Epidermal melanocyte (primary cell): Measurements from ENCODE around the gene RASGRF2.

Experiments used
- DNase-seq: peaks from one replicate; pipeline ENCODE4 v3.0.0; 2011; ENCODE audit warnings: low spot score; ENCODE audit not compliant: insufficient read length

The RASGRF2 gene

DNA sequence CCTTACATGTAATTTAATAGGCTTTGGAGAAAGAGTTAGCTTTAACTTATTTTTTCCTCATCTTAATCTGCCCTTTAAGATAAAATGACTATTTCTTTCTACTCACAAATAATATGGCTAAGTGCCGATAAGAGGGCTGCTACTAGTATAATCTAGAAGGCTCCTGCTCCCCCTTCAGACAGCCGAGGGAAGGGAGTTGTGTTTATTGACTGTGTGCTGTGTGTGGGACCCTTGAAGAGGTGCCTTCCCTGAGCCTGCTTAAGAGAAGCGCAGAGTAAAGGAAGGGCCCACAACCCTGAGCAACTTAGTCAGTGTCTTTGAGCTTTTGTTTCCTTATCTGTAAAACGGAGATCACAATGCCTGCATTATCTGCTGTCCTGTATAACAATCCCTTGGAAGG lies 244.9 kb downstream of the RASGRF2 start:
- no peak for DNase-seq

DNA sequence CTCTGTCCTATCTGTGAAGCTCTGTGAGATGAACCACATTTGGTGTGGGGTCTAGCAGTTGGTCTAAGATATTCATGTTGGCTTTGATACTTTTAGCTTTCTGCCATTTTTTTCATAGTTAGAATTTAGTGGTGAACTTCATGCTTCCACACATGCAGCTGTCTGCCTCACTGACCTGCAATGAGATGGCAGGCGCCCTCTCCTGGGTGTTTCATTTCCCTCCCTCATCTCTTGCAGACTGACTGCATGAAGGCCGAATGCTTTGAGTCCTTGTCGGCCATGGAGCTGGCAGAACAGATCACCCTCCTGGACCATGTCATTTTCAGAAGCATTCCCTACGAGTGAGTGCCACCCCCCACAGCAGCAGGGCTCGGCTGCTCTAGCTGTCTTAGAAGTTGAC lies 246.8 kb downstream of the RASGRF2 start:
- DNase-seq = no peak

DNA sequence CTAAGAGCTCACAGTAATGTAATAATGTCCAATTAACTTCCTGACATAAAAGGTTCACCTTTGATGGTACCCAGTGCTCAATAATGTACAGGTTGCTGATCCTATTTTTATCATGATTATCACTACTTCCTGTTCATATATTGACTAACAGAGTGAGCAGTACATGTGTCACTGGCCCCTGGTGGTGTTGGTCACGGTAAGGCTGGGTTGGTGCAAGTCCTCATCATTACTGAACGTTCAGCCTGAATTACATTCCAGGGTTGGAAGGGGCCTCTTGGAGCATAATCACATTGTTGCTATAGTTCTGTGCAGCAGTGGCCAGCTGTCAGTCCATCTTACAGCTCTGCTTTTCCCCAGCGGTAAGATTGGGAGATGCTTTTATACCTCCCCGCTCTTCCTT lies 248.7 kb downstream of the RASGRF2 start:
- DNase-seq = no peak

DNA sequence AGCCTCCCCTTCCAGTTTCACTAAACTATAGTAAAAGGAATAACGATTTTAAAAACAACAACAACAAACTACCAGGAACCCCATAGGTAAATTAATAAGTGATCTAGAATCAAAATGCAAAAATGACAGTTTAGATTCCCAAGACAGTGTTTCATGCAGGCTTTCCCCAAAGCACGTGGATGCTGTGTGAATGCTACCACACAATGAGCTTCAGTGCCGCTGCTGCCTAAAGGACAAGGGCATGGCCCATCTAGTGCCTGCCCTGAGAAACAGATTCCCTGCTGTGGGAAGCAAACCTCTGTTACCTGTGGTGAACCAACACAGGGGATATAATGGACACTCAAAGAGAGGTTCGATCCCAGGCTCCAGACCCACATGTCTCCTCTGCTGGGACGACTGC lies 249.2 kb downstream of the RASGRF2 start:
- DNase-seq = no peak

DNA sequence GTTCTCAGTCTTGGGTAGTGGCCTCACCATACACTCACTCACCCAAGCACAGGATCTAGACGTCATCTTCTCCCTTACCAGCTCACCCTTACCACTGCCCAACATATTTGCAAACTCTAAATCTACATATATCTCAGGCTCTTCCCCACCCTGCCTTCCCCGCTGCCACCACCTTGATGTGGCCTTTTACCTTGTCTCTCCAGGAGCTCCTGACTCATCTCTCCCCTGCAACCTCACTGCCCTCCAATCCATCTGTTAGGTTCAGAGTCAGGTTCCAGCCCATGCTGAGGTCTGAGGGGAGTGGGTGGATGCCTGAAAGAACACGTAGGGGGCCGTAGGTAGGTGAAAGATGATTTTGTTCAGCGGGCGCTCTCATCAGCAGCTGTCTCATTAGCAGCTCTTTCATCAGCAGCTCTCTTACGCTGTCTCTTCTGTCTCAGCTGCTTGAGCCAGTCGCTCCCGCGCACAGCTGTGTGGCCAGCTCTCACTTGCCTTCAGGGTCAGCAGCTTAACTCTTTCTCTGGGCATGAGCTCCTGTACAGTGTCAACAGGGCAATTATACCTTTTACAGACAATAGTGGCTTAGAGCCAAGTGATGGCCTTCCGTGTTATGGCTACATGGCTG lies 249.8 kb downstream of the RASGRF2 start:
- no peak for DNase-seq

DNA sequence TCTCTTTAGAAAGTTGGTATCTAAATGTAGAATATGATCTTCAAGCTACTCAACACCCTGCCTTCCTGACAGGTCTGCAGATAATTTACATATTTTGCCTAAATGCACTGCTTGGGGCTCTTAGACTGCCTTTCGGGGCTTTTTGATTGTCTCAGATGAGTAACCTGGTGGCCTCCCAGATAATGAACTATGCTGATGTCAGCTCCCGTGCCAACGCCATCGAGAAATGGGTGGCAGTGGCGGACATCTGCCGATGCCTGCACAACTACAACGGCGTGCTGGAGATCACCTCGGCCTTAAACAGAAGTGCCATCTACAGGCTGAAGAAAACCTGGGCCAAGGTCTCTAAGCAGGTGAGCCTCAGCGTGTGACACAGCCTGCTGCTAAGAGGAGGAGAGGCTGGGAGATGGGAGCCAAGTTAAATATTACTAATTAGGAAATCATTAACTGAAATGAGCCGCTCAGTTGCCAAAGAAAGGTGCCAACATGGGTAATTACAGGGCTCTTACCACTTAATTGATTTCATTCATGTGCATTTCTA lies 252.1 kb downstream of the RASGRF2 start:
- no peak for DNase-seq

DNA sequence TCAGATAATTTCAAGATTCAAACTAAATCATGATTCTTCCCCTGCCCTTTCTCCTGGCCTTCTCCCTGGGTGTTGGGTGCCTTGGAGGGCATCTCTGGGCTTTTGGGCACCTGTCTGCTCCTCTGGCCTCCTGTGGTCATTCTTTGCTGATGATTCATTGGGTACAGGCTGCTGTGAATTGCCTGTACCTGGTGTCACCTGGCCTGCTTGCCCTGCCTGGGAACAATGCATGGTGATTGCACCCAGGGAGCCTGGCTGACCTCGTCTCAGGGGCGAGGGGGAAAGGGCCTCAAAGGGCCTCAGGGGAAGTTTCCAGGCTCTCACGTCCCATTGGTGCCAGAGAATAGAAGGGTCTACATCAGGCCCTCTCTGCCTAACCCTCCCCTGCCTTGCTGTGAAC lies 252.9 kb downstream of the RASGRF2 start:
- DNase-seq = no peak

DNA sequence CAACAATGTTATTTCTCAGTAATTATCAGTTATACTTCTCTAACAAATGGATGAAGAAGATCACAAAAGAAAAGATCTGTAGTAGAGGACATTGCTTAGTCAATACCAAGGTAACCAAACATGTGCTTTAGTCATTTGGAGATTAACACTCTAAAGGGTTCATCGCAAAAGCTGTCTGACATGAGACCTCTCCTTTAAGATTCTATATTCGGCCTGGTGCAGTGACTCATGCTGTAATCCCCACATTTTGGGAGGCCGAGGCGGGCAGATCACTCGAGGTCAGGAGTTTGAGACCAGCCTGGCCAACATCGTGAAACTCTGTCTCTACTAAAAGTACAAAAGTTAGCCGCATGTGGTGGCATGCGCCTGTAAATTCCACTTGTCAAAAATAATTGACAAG lies 254.7 kb downstream of the RASGRF2 start:
- no peak for DNase-seq

DNA sequence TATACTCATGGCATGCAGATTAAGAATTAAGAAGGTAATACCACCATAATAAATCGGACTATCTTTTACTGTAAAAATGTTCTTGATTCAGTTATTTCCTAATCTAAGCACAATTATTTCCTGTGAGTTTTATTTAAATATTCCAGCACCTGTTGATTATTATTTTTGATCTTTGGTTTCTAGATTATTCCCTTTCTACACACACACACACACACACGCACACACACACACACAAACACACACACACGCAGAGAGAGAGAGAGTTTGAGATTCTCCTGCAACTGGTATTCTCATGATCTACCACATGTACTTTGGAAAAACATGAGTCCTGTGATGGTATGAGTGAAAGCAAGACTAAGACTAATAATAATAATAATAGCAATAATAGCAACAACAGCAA lies 256.0 kb downstream of the RASGRF2 start:
- DNase-seq = no peak

DNA sequence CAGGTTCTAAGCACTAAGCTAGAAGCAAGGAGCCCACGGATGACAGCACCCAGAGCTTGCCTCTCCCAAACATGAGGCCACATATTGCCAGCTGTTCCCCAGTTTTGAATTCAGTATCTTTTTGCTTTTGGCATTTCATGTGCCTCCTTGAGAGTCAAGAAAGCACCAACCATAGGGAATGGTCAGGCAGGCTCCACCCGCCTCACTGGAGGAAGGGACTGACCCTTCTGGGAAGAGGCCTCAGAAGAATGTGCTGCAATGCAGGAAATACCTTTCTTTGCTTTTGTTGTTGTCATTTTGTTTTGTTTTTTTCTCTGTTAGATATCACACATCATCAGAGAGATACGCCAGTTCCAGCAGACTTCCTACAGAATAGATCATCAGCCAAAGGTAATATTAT lies 259.2 kb downstream of the RASGRF2 start:
- DNase-seq = no peak

DNA sequence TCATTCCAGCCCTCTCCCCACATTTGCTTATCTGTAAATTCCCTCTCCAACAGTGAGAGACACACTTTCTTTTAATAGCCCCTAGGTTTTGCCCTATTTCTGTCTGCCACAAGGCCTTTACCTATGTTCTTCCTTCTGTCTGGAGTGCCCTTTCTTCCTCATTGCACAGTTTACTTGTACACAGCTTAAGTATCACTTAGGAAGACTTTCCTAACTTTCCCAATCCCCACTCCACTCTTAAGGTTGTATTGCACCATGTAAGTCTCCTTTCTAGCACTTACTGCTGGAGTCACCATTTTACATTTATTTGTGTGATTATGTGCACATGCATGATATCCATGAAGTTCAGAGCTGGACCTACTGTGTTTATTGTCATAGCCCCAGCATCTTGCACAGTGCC lies 262.1 kb downstream of the RASGRF2 start:
- no peak for DNase-seq

DNA sequence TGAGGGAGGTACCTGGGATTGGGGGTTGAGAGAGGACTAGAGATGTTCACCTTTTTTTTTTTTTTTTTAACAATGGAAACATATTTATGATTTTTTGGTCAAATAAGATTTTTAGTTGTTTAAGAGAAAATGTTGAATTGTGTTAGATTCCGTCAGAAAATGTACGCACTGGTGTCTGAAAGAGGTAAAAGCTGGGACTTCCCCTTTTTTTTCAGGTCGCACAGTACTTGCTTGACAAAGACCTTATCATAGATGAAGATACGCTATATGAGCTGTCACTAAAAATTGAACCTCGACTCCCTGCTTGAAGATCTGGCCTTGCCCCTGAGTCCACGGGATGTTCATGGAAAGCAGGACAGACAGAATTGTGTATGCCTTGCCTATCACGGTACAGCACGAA lies 265.3 kb downstream of the RASGRF2 start:
- no peak for DNase-seq

DNA sequence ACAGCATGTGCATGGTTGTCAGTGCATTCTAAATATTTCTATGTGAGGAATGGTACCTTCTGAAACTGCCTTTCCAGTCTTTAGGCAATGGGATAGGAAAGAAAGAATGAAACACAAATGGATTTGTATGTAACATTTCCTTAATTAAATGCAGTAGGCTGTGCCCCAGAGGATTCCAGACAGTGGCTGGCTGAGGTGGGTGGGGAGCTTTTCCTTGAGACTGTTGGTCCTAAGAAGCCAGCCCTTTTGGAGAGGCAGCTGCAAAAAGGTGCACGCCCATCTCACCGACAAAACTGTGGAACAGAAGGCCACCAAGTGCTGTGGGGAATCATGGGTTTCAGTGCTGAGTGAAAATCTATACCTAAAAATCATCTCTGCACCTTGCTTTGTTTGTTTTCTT lies 266.1 kb downstream of the RASGRF2 start:
- DNase-seq = no peak

DNA sequence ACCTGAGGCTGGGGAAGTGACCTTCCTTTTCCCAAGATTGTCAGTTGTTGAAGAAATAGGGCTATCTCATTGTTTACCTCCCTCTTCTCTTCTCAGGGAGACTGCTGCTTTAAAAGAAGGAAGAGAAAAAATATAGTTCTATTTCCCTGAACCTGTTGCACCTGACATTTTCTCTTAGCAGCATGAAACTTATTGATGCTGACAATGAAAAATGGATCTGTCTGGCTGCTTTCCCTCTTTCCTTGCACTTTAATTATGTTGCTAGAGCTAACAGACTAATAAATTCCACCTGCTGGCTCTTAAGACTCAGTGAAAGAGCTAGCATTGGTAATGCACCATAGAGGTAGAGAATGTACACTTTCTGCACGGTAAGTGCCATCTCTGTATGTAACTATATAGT lies 266.8 kb downstream of the RASGRF2 start:
- DNase-seq = no peak

DNA sequence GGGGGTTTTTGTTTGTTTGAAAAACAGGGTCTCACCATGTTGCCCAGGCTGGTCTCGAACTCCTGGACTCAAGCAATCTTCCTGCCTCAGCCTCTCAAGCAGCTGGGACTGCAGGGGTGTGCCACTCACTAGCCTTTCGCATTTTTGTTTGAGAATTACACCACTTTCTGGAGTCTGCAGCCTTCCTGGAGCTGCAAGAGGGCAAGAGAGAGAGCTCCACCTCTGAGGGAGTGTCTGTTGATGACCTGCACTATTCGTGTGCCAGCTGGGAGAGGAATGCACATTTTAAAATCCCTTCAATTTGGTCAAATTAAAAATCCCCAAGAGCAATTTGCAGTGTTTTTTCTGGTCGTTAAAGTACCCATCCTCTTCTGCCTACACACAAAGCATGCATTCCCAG lies 267.9 kb downstream of the RASGRF2 start:
- DNase-seq = no peak

DNA sequence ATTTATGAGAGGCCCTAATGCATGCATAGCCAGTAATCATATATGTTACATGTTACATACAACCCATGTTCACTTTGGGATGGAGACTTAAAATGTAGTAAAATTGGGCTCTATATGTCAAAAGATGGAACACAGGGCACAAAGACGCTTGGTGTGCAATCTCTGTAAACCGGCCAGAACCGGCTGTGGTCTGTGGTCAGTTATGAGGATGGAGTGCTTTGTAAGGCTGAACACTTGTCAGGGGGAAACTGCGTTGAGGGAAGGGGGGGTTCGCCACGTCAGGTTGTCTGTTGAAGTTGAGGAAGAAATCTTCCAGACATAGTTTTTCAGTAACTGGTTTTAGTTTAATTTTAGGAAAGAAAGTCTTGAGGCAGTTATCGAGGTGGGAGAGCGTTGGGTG lies 270.3 kb downstream of the RASGRF2 start:
- DNase-seq = no peak

DNA sequence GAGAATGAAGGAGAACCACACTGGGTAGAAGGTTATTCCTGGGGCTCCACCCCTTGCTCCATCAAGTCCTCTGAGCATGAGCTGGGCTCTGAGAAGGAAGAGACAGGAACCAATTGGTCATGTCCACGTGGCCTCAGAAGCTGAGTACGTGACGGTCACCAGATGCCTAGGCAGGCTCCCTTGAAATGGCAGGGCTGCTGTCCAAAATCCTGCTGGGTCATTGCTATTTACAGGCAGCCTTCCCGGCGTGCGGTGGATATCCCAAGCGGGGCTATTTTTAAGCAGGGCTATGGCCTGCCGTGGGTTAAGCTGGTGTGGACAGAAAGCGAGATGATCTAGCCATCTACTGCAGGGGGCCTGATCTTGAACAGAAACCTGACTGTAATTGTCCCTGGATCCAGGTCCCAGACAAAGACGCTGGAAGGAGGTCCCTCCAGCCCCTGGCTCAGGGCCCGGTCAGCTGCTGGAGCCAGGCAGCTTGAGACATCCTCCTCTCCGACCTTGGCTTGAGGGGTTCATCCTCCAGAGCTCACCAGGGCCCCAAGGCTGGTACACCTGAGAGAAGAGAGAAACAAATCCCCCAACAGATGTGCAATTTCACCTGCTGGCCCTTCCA lies 272.4 kb downstream of the RASGRF2 start:
- no peak for DNase-seq

DNA sequence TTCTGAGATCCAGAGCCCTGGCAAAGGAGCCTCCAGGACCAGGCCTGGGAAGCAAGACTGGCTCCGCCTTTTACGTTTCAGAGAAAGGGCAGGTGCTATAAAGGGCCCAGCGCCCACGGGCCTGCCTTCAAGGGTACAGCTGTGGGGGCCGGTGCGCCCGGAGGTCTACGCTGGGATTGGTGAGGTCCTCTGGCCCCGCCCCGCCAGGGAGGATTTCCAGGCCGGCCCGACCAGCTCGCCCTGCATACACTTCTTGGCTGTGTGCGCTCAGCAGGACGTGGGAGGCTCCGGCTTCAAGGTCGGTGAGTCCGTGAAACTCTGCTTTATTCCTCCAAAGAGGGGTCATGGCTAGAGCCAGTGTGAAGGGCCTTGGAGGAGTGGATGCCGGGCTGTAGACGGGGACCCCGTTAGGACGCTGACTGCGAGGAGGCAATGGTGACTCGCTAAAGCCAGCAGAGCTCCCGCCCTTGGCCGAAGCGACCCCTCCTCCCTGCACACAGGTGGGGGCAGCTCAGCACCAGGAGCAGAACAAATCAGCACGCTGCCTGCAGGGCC lies 273.0 kb downstream of the RASGRF2 start, which contains the start of gene CKMT2:
CKMT2 (plus strand) TSS at position 243 of the 555 bp plus-strand sequence. CDS start 17,811 bp downstream, outside the sequence.
- no peak for DNase-seq

DNA sequence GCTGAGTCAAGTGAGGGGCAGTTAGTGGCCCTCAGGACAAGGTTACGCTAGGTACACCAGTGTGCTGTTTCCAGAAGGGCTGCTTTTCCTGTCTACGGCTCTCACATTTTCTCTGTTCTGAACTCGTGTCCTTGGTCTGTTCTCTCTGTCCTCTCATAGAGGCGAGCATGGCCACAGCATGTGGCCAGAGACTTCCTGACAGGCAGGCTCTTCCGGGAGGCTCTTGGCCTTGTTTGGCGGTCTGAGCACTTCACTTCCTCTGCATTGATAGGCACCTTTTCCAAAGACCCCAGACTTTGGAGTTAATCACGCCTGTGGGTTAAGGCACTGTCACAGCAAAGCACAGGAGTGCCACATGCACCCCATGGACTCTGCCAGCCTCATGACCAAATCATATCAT lies 274.1 kb downstream of the RASGRF2 start:
- DNase-seq = no peak

DNA sequence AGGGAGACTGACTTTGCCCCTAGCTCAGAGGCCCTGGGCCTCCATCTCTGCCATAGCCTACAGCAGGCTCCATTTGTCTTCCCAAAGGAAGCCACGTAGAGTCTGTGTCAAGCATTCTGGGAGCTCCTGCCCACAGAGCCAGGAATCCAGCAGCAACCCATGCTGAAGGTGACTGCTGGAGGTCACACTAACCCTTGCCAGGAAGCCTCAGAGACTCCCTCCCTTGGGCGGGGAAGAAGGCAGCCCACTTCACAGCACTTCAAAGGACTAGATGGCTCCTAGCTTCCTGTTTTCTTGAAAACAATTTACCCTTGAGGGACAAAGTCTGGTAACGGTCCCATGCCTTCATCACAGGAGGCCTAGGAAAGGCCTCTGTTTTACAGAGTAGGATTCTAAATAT lies 274.6 kb downstream of the RASGRF2 start:
- no peak for DNase-seq

DNA sequence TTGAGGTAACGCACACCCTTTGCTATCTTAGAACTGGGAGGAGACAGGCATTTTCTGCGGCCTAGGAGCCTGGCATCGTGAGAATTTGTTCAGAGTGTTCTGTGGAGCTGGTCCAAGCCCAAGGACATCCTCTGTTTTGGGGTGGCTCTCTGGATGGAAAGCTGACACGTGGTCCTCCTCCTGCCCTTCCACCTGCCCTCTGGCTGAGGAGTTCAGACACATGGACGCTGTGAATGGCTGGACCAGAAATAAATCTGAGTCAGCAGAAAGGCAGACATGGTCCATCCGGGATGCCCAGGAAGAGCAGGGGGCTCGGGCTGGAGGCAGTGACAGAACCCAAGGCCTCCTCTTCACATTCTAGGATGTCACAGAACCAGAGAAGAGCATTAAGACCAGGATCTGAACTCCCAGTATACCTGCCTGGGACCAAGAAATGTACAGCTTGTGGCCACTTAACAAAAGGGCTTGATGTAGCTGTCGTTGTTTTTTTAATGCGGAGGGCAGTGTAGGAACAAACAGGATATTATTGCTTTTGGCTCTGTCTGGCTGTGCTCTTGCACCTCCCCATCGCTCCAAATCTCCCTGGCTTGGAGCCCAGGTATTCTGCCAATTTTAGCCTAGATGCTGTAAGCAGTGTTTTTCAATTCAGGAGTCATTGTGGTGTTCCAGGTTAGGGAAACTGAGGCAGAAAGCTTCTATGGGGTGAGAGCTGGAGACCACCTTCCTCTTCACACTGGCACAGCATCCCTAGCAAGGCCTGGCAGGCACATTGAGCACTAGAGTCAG lies 275.3 kb downstream of the RASGRF2 start:
- DNase-seq = no peak

DNA sequence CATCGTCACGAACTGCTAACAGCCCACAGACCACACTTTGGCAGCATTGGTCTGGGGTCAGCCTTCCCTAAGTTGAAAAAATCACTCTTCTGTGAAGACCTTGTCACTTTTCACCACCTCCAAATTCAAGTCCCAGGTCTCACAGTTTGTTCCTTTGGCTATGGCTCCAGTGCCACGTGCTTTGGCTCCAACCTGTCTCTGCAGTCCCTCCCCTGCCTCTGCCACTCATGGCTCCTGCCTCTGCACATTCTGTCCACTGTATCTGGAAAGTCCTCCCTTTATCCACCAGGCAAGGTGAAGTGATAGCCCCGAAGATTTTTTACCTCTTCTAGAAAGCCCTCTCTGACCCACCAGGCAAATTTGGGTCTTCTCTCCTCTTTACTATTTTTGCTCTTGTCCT lies 278.3 kb downstream of the RASGRF2 start:
- DNase-seq = no peak
